HepG2 (cell line): ENCODE results near the gene PSMB10. TPM values are rescaled to one million over a fixed set of nuclear protein-coding genes. Genes with fewer than 3 reads are reported as not detected.
A peak's percentile ranks its signal among the peaks of the same experiment; 100 is the strongest.

Source experiments
- ATAC-seq: fragments of 200-7000 bp; cut with Tn5 transposase; 3 replicates; pipeline ENCODE4 v1.9.1; 2020; ENCODE audit warnings: mild to moderate bottlenecking, moderate library complexity
- BruUV-seq: library from RNA; stranded (reverse); fragments of 400-500 nt; replicated peaks from 2 replicates; lab custom pipeline; 2021; lab: Mats Ljungman, UMichigan
- CTCF ChIA-PET: fragments of 300-600 bp; formaldehyde crosslinking; extraction: SDS; loops from one replicate; lab custom pipeline; 2021; ENCODE audit warnings: low total read pairs, inconsistent platforms, low intra/inter-chr PET ratio; lab: Yijun Ruan, JAX
- POLR2A ChIA-PET: fragments of 350-600 bp; sonication (Branson Sonifier 250); formaldehyde crosslinking; loops from one replicate; lab custom pipeline; 2020; ENCODE audit warnings: antibody characterized with exemption, inconsistent platforms; lab: Yijun Ruan, JAX
- DNase-seq: peaks from one replicate; pipeline ENCODE4 v3.0.0-alpha.2; 2015; ENCODE audit warnings: low spot score
- FAIRE-seq: peaks from 3 replicates; lab custom pipeline; 2011; peaks lifted over from hg19 to GRCh38; lab: Jason Lieb, UNC
- H2AFZ ChIP-seq: one replicate; pipeline ENCODE4 v1.6.1; 2011; ENCODE audit warnings: low read length, inconsistent platforms
- H3K27ac ChIP-seq: fragments of 300-600 bp; 3 replicates; pipeline ENCODE4 v1.8.0; 2011; ENCODE audit warnings: mixed run types, mild to moderate bottlenecking, mixed read lengths, low read length, inconsistent platforms; ENCODE audit not compliant: insufficient read depth; ENCODE audit errors: extremely low read length
- H3K27me3 ChIP-seq, 2 experiments: fragments of 200-600 bp in 1 of 2; 2 replicates in 1 of 2; 3 replicates in 1 of 2; pipeline versions ENCODE4 v1.6.0 to v1.8.0; 2011; ENCODE audit warnings: low read length in 2 of 2, mild to moderate bottlenecking in 2 of 2, moderate library complexity in 2 of 2, inconsistent platforms in 1 of 2; ENCODE audit not compliant: insufficient read depth in 2 of 2, control insufficient read depth in 1 of 2
- H3K36me3 ChIP-seq, 2 experiments: fragments of 200-600 bp in 1 of 2; replicated peaks in 1 of 2; 2 replicates in 1 of 2; 3 replicates in 1 of 2; pipeline versions ENCODE4 v1.5.1 to v1.8.0; 2011; ENCODE audit warnings: low read length in 2 of 2, inconsistent platforms in 1 of 2; ENCODE audit not compliant: insufficient read depth in 2 of 2, control insufficient read depth in 1 of 2
- H3K4me1 ChIP-seq: 2 replicates; pipeline ENCODE4 v1.5.1; 2012; ENCODE audit warnings: low read length, inconsistent platforms; ENCODE audit not compliant: insufficient read depth
- H3K4me2 ChIP-seq: 2 replicates; pipeline ENCODE4 v1.6.0; 2011; ENCODE audit warnings: low read depth, low read length, inconsistent platforms
- H3K4me3 ChIP-seq, 3 experiments: fragments of 200-600 bp in 1 of 3; sonication (generic), shearing (Covaris generic) in 1 of 3; replicated peaks in 1 of 3; 2 replicates each; pipeline ENCODE4 v1.5.1; 2011 to 2016; ENCODE audit warnings: low read length in 3 of 3, inconsistent platforms in 2 of 3, low read depth in 2 of 3, mild to moderate bottlenecking in 2 of 3, control low read depth in 1 of 3, mixed read lengths in 1 of 3; ENCODE audit not compliant: insufficient read depth in 1 of 3
- H3K79me2 ChIP-seq: one replicate; pipeline ENCODE4 v1.6.1; 2011; ENCODE audit warnings: low read length, inconsistent platforms; ENCODE audit not compliant: insufficient read depth
- H3K9ac ChIP-seq: 2 replicates; pipeline ENCODE4 v1.6.0; 2011; ENCODE audit warnings: mild to moderate bottlenecking, low read depth, low read length, inconsistent platforms; ENCODE audit not compliant: insufficient read depth
- H3K9me3 ChIP-seq: 2 replicates; pipeline ENCODE4 v1.5.1; 2012; ENCODE audit warnings: mild to moderate bottlenecking, low read length
- H4K20me1 ChIP-seq: 2 replicates; pipeline ENCODE4 v1.6.0; 2011; ENCODE audit warnings: inconsistent platforms, mild to moderate bottlenecking, low read length, moderate library complexity; ENCODE audit not compliant: insufficient read depth
- HNRNPLL ChIP-seq: fragments of 200-400 bp; formaldehyde crosslinking; IDR thresholded peaks from 2 replicates; pipeline ENCODE4 v1.6.1; 2017; ENCODE audit warnings: mild to moderate bottlenecking, low read depth, low read length; ENCODE audit not compliant: poor library complexity, severe bottlenecking
- KDM2A ChIP-seq: sonication (generic); formaldehyde crosslinking; IDR thresholded peaks from 2 replicates; pipeline ENCODE4 v1.4.0; 2020; ENCODE audit warnings: low read depth, missing genetic modification reagents, borderline replicate concordance
- PCBP1 ChIP-seq: fragments of 200-400 bp; formaldehyde crosslinking; IDR thresholded peaks from 2 replicates; pipeline ENCODE4 v1.6.1; 2017; ENCODE audit warnings: mild to moderate bottlenecking, low read depth, low read length, borderline replicate concordance
- POLR2A ChIP-seq, 2 experiments: IDR thresholded peaks; 2 replicates each; pipeline ENCODE4 v1.6.1; 2011; ENCODE audit warnings: low read depth in 2 of 2, low read length in 2 of 2, mild to moderate bottlenecking in 1 of 2, moderate library complexity in 1 of 2; ENCODE audit not compliant: insufficient read depth in 1 of 2
- RBM39 ChIP-seq: fragments of 200-400 bp; formaldehyde crosslinking; IDR thresholded peaks from one replicate; pipeline ENCODE4 v1.6.1; 2018; ENCODE audit warnings: antibody characterized with exemption, mild to moderate bottlenecking, low read depth, low read length; ENCODE audit not compliant: poor library complexity, severe bottlenecking
- SNRNP70 ChIP-seq: fragments of 200-400 bp; formaldehyde crosslinking; IDR thresholded peaks from 2 replicates; pipeline ENCODE4 v1.6.1; 2017; ENCODE audit warnings: mild to moderate bottlenecking, low read depth, low read length, moderate library complexity
- WGBS: methylation state at CpG from one replicate; pipeline ENCODE4 v1.1.6; 2017; ENCODE audit warnings: low lambda C conversion rate; 5-methylcytosine and 5-hydroxymethylcytosine counted together
- in situ Hi-C: cut with HindIII; loops from 2 replicates; pipeline ENCODE4 v1.10.0; 2017; ENCODE audit warnings: low pct_unique_long_range_greater_than_20kb; ENCODE audit not compliant: extremely low pct_ligation_motif_present
- intact Hi-C: fragments of 100-400 bp; cut with micrococcal nuclease; formaldehyde crosslinking; loops from one replicate; pipeline ENCODE4 v1.10.0; 2022; ENCODE audit not compliant: unreplicated experiment
- polyA plus RNA-seq, 8 experiments: library from polyadenylated mRNA; depleted of rRNA in 3 of 8; stranded (reverse) in 7 of 8; unstranded in 1 of 8; fragments of >200 nt; fragmentation: Illumina TruSeq in 4 of 8; extraction: Trizol in 4 of 8; gene quantifications; 2 replicates each; pipeline versions ENCODE4 v1.2.1 to v1.2.3, GENCODE V29; 2011 to 2016; ENCODE audit warnings: low read depth in 4 of 8, missing spikeins in 1 of 8, mixed read lengths in 1 of 8; ENCODE audit not compliant: insufficient read depth in 1 of 8
- total RNA-seq, 5 experiments: library from RNA; depleted of rRNA; stranded (reverse); fragments of >200 nt; fragmentation: Illumina TruSeq; extraction: Trizol; gene quantifications; 2 replicates each; pipeline ENCODE4 v1.2.3, GENCODE V29; 2016; ENCODE audit warnings: low read depth in 1 of 5
- TF ChIP-seq, protein P1 (sequence below): sonication (generic); formaldehyde crosslinking; IDR thresholded peaks from 2 replicates; pipeline ENCODE4 v1.4.0; 2020; ENCODE audit warnings: missing genetic modification reagents
- TF ChIP-seq, protein P2 (sequence below): sonication (generic); IDR thresholded peaks from 2 replicates; pipeline ENCODE4 v1.6.1; 2016; ENCODE audit warnings: low read depth, borderline replicate concordance
- TF ChIP-seq, protein P3 (sequence below): sonication (generic); formaldehyde crosslinking; IDR thresholded peaks from 2 replicates; pipeline ENCODE4 v1.4.0; 2020; ENCODE audit warnings: missing genetic modification reagents

PSMB10 gene
- total and polyA plus RNA-seq, 2 of the 13 experiments (the other 11 are each of a cell fraction or from before 2014, with no cell fraction given) = 12.7 to 65.9 TPM

GRCh38 chr16:67928561-67929364 is 7.9 kb downstream of the PSMB10 start (continued):
- TF ChIP-seq, protein P1, sequence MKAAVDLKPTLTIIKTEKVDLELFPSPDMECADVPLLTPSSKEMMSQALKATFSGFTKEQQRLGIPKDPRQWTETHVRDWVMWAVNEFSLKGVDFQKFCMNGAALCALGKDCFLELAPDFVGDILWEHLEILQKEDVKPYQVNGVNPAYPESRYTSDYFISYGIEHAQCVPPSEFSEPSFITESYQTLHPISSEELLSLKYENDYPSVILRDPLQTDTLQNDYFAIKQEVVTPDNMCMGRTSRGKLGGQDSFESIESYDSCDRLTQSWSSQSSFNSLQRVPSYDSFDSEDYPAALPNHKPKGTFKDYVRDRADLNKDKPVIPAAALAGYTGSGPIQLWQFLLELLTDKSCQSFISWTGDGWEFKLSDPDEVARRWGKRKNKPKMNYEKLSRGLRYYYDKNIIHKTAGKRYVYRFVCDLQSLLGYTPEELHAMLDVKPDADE (CRISPR knock-in tag) = no peak
- TF ChIP-seq RBM39 (peak; percentile 80), KDM2A (CRISPR knock-in tag) (peak; percentile 74), SNRNP70 (no peak), PCBP1 (no peak)

GRCh38 chr16:67928147-67928546 is 8.5 kb downstream of the PSMB10 start:
- Histone ChIP-seq H3K9ac (no peak overlapping the region), H3K4me3 (no peak overlapping the region), H3K79me2 (no peaks in the 10 kb centered on the region), H3K9me3 (no peaks in the 10 kb centered on the region), H3K27me3 (no peaks in the 10 kb centered on the region), H3K4me1 (no peaks in the 10 kb centered on the region), H3K27ac (no peak overlapping the region), H3K36me3 (peaks cover 22 to 35% of the 10 kb centered on the region in 2 experiments), H2AFZ (no peak overlapping the region), H3K4me2 (no peak overlapping the region), H4K20me1 (no peaks in the 10 kb centered on the region; the same call in 1 of the 2 replicates)
- BruUV-seq = no TSS peak
- no peak for DNase-seq
- WGBS = 74% methylated on average over 7 of the region's 7 CpGs
- POLR2A ChIA-PET = interaction anchor here (1.6 to 1.7 kb wide), 2 partner anchors 9 to 16 kb away, joined by 4 to 5 read pairs; partner anchors contain the start of gene LCAT
- in situ Hi-C loops (loop anchor here (5.0 kb wide), 2 partner anchors 41 to 111 kb away; no protein-coding TSS in a partner anchor), intact Hi-C loops (loop anchor here (1.0 to 5.0 kb wide), 4 partner anchors 35 to 256 kb away; partner anchors contain the start of gene PSKH1)
- no peak for FAIRE-seq
- peak; percentile 2 for ATAC-seq
- CTCF ChIA-PET = interaction anchor here (1.4 to 5.5 kb wide), 7 partner anchors 14 to 256 kb away, joined by 3 to 63 read pairs (median 5); partner anchors contain the start of genes NRN1L, PSKH1 and THAP11
- TF ChIP-seq POLR2A (IDR thresholded peaks at IDR 0.05; ENCODE audit: insufficient read depth in 1 of 2, low read depth in 2 of 2, low read length in 2 of 2) (peak in 1 of 2 experiments; percentile 25; a peak in 1 of 4 replicates), HNRNPLL (peak; percentile 2)
- TF ChIP-seq, protein P2, sequence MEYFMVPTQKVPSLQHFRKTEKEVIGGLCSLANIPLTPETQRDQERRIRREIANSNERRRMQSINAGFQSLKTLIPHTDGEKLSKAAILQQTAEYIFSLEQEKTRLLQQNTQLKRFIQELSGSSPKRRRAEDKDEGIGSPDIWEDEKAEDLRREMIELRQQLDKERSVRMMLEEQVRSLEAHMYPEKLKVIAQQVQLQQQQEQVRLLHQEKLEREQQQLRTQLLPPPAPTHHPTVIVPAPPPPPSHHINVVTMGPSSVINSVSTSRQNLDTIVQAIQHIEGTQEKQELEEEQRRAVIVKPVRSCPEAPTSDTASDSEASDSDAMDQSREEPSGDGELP = no peak
- TF ChIP-seq, protein P3, sequence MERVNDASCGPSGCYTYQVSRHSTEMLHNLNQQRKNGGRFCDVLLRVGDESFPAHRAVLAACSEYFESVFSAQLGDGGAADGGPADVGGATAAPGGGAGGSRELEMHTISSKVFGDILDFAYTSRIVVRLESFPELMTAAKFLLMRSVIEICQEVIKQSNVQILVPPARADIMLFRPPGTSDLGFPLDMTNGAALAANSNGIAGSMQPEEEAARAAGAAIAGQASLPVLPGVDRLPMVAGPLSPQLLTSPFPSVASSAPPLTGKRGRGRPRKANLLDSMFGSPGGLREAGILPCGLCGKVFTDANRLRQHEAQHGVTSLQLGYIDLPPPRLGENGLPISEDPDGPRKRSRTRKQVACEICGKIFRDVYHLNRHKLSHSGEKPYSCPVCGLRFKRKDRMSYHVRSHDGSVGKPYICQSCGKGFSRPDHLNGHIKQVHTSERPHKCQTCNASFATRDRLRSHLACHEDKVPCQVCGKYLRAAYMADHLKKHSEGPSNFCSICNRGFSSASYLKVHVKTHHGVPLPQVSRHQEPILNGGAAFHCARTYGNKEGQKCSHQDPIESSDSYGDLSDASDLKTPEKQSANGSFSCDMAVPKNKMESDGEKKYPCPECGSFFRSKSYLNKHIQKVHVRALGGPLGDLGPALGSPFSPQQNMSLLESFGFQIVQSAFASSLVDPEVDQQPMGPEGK = no peak
